HCT116 (cell line): ENCODE measurements around the gene AMHR2. TPM values are rescaled to one million over a fixed set of nuclear protein-coding genes. Genes with fewer than 3 reads are reported as not detected.
A peak's percentile ranks its signal among the peaks of the same experiment; 100 is the strongest.
"Not testable (repeated sequence)": the region's sequence is repeated elsewhere in the genome, so short reads cannot be mapped to it uniquely, and the experiment has no call there.

Experiments used
- ATAC-seq: fragments of 200-7000 bp; cut with Tn5 transposase; 2 replicates; pipeline ENCODE4 v1.9.1; 2020; ENCODE audit warnings: mild to moderate bottlenecking, moderate library complexity
- Bru-seq: library from RNA; stranded (reverse); fragments of 400-500 nt; gene quantifications from one replicate; lab custom pipeline; 2021; lab: Mats Ljungman, UMichigan
- BruChase-seq, 2 experiments: library from RNA; stranded (reverse); fragments of 400-500 nt; gene quantifications; one replicate each; lab custom pipeline; 2021; lab: Mats Ljungman, UMichigan
- BruUV-seq: library from RNA; stranded (reverse); fragments of 400-500 nt; replicated peaks from 2 replicates; lab custom pipeline; 2021; lab: Mats Ljungman, UMichigan
- CTCF ChIA-PET: fragments of 300-600 bp; sonication (Branson Sonifier 250); formaldehyde crosslinking; loops from one replicate; lab custom pipeline; 2021; ENCODE audit warnings: antibody characterized with exemption; lab: Charles Lee
- POLR2A ChIA-PET: fragments of 300-600, 350-600 bp; sonication (Branson Sonifier 250); formaldehyde crosslinking; loops from one replicate; lab custom pipeline; 2021; ENCODE audit warnings: antibody characterized with exemption; lab: Charles Lee
- RAD21 ChIA-PET, 2 experiments: fragments of 300-600 bp; sonication (Branson Sonifier 250); formaldehyde crosslinking; loops; one replicate each; lab custom pipeline; 2023; ENCODE audit warnings: low total read pairs in 2 of 2; ENCODE audit not compliant: uncharacterized antibody in 2 of 2, unreplicated experiment in 2 of 2, low non-redundant PET in 1 of 2; lab: Charles Lee
- DNase-seq: peaks from one replicate; pipeline ENCODE4 v3.0.0-alpha.2; 2010; ENCODE audit warnings: low read depth, low spot score
- H2AFZ ChIP-seq: fragments of 200-600 bp; shearing (Covaris generic), sonication (generic); 2 replicates; pipeline ENCODE4 v1.6.1; 2017; ENCODE audit warnings: low read depth, mixed run types, mixed read lengths, antibody characterized with exemption, low read length; ENCODE audit not compliant: poor library complexity, severe bottlenecking
- H3K27ac ChIP-seq: 2 replicates; pipeline ENCODE4 v1.5.1; 2012; ENCODE audit warnings: low read depth, low read length
- H3K27me3 ChIP-seq: fragments of 200-600 bp; sonication (generic); 2 replicates; pipeline ENCODE4 v1.6.1; 2016; ENCODE audit warnings: mixed run types, low read length, mixed read lengths; ENCODE audit not compliant: insufficient read depth
- H3K36me3 ChIP-seq, 2 experiments: fragments of 200-500 bp in 1 of 2; fragments of 200-600 bp in 1 of 2; sonication (Bioruptor generic) in 1 of 2; sonication (generic) in 1 of 2; 2 replicates each; pipeline versions ENCODE4 v1.5.1 to v1.6.1; 2014 to 2016; ENCODE audit warnings: low read length in 2 of 2, inconsistent platforms in 1 of 2, mixed read lengths in 1 of 2, mixed run types in 1 of 2; ENCODE audit not compliant: insufficient read depth in 2 of 2, control insufficient read depth in 1 of 2
- H3K4me1 ChIP-seq, 2 experiments: fragments of 200-600 bp in 1 of 2; sonication (generic) in 1 of 2; 2 replicates each; pipeline versions ENCODE4 v1.5.1 to v1.6.1; 2012 to 2017; ENCODE audit warnings: low read length in 2 of 2, inconsistent platforms in 1 of 2, mild to moderate bottlenecking in 1 of 2, mixed read lengths in 1 of 2, mixed run types in 1 of 2, moderate library complexity in 1 of 2; ENCODE audit not compliant: insufficient read depth in 2 of 2, control insufficient read depth in 1 of 2
- H3K4me2 ChIP-seq: fragments of 200-600 bp; sonication (generic); 2 replicates; pipeline ENCODE4 v1.6.1; 2017; ENCODE audit warnings: mixed run types, low read length, mixed read lengths
- H3K4me3 ChIP-seq, 2 experiments: fragments of 200-600 bp in 1 of 2; sonication (generic) in 1 of 2; replicated peaks in 1 of 2; 2 replicates each; pipeline ENCODE4 v1.5.1; 2011 to 2016; ENCODE audit warnings: low read length in 2 of 2, control low read depth in 1 of 2, low read depth in 1 of 2, mild to moderate bottlenecking in 1 of 2, mixed read lengths in 1 of 2, mixed run types in 1 of 2
- H3K79me2 ChIP-seq: fragments of 200-600 bp; sonication (generic); 2 replicates; pipeline ENCODE4 v1.6.1; 2017; ENCODE audit warnings: mild to moderate bottlenecking, mixed run types, low read length, moderate library complexity, mixed read lengths; ENCODE audit not compliant: insufficient read depth
- H3K9ac ChIP-seq: fragments of 200-600 bp; sonication (generic); 2 replicates; pipeline ENCODE4 v1.6.1; 2016; ENCODE audit warnings: low read length, mixed read lengths
- H3K9me2 ChIP-seq: fragments of 200-600 bp; sonication (generic), shearing (Covaris generic); 2 replicates; pipeline ENCODE4 v1.6.1; 2017; ENCODE audit warnings: mixed run types, mild to moderate bottlenecking, moderate library complexity; ENCODE audit not compliant: insufficient read depth
- H3K9me3 ChIP-seq, 2 experiments: fragments of 200-500 bp in 1 of 2; fragments of 200-600 bp in 1 of 2; sonication (Bioruptor generic) in 1 of 2; sonication (generic) in 1 of 2; 2 replicates each; pipeline ENCODE4 v1.6.1; 2014 to 2017; ENCODE audit warnings: low read length in 2 of 2, mixed read lengths in 2 of 2, inconsistent platforms in 1 of 2, low read depth in 1 of 2, mild to moderate bottlenecking in 1 of 2, mixed run types in 1 of 2, moderate library complexity in 1 of 2; ENCODE audit not compliant: control insufficient read depth in 1 of 2, insufficient read depth in 1 of 2
- H4K20me1 ChIP-seq: fragments of 200-600 bp; sonication (generic), shearing (Covaris generic); 2 replicates; pipeline ENCODE4 v1.6.1; 2017; ENCODE audit warnings: mixed run types, mild to moderate bottlenecking, moderate library complexity; ENCODE audit not compliant: insufficient read depth
- CBX3 ChIP-seq: IDR thresholded peaks from 2 replicates; pipeline ENCODE4 v1.6.1; 2012; ENCODE audit warnings: low read depth
- CEBPB ChIP-seq: IDR thresholded peaks from 2 replicates; pipeline ENCODE4 v1.6.1; 2012; ENCODE audit warnings: low read depth
- EGR1 ChIP-seq: IDR thresholded peaks from 2 replicates; pipeline ENCODE4 v1.6.1; 2012; ENCODE audit warnings: low read depth
- ELF1 ChIP-seq: IDR thresholded peaks from 2 replicates; pipeline ENCODE4 v1.6.1; 2012; ENCODE audit warnings: low read depth, borderline replicate concordance
- EZH2phosphoT487 ChIP-seq: fragments of 200-600 bp; IDR thresholded peaks from 2 replicates; pipeline ENCODE4 v1.6.1; 2018; ENCODE audit warnings: antibody characterized with exemption, borderline replicate concordance
- FOSL1 ChIP-seq: IDR thresholded peaks from 2 replicates; pipeline ENCODE4 v1.6.1; 2012; ENCODE audit warnings: low read depth
- SIN3A ChIP-seq: IDR thresholded peaks from 2 replicates; pipeline ENCODE4 v1.6.1; 2012; ENCODE audit warnings: low read depth
- SP1 ChIP-seq: IDR thresholded peaks from 2 replicates; pipeline ENCODE4 v1.6.1; 2012; ENCODE audit warnings: low read depth
- ZNF274 ChIP-seq: fragments of 200-500 bp; sonication (Bioruptor generic); IDR thresholded peaks from 2 replicates; pipeline ENCODE4 v1.6.1; 2014; ENCODE audit warnings: mild to moderate bottlenecking, low read depth, low read length, inconsistent platforms
- intact Hi-C: fragments of 100-400 bp; cut with micrococcal nuclease; formaldehyde crosslinking; loops from 2 replicates; pipeline ENCODE4 v1.10.0; 2022
- long read RNA-seq: library from polyadenylated mRNA; unstranded; transcript quantifications from one replicate; pipeline ENCODE4 v2.0.0, GENCODE V29; 2021; ENCODE audit not compliant: unreplicated experiment
- polyA plus RNA-seq: library from polyadenylated mRNA; unstranded; fragments of >200 nt; gene quantifications from 2 replicates; pipeline ENCODE4 v1.2.1, GENCODE V29; 2012; ENCODE audit warnings: missing spikeins
- total RNA-seq: library from RNA; stranded (reverse); gene quantifications from one replicate; pipeline ENCODE4 v1.2.1, GENCODE V29; 2021; ENCODE audit not compliant: unreplicated experiment
- TF ChIP-seq, protein P1 (sequence below), 3 experiments: fragments of 200-600 bp in 1 of 3; sonication (generic) in 1 of 3; IDR thresholded peaks in 2 of 3; conservative IDR thresholded peaks in 1 of 3; 2 replicates each; pipeline ENCODE4 v1.5.1; 2012 to 2017; ENCODE audit warnings: low read depth in 2 of 3, low read length in 2 of 3, antibody characterized with exemption in 1 of 3, borderline replicate concordance in 1 of 3, control low read depth in 1 of 3, mild to moderate bottlenecking in 1 of 3, mixed read lengths in 1 of 3, mixed run types in 1 of 3, moderate library complexity in 1 of 3; ENCODE audit not compliant: insufficient read depth in 1 of 3
- TF ChIP-seq, protein P2 (sequence below): IDR thresholded peaks from 2 replicates; pipeline ENCODE4 v1.6.1; 2011; ENCODE audit warnings: mild to moderate bottlenecking, low read length, moderate library complexity; ENCODE audit not compliant: insufficient replicate concordance; ENCODE audit errors: extremely low read depth
- TF ChIP-seq, protein P3 (sequence below): IDR thresholded peaks from 2 replicates; pipeline ENCODE4 v1.6.1; 2012

Gene AMHR2
- not detected for total RNA-seq
- polyA plus RNA-seq, result 0.05 TPM in 1 of 2 replicates, not detected in the other
- Bru-seq, nascent RNA, result percentile 2 among the genes with signal in this experiment
- BruChase-seq, experiment 1, labeled RNA remaining after a 6-hour chase, result not detected
- percentile 8 among the genes with signal in this experiment for BruChase-seq, experiment 2, labeled RNA remaining after a 2-hour chase
- long read RNA-seq, result 0 reads

DNA sequence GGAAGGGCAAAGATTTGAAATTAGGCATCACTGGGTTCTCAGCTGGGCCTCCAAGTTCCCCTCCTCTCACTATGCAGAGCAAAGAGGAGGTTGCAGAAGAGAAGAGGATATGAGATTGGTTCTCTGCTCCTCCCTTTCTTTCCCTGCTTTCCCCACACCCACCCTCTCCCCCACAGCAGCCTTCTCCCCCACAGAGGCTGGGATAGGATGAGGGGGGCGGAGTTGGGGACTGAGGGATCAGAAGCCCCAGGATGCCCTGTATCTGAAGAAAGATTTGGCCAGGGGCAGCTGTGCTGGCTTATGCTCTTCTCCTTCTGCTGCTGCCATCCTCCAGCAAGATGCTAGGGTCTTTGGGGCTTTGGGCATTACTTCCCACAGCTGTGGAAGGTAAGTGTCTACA is at the start of gene AMHR2:
AMHR2 (plus strand) TSS at position 259 of the 400 bp plus-strand sequence; CDS start at position 339, 80 bp downstream.
- TF ChIP-seq, protein P1, sequence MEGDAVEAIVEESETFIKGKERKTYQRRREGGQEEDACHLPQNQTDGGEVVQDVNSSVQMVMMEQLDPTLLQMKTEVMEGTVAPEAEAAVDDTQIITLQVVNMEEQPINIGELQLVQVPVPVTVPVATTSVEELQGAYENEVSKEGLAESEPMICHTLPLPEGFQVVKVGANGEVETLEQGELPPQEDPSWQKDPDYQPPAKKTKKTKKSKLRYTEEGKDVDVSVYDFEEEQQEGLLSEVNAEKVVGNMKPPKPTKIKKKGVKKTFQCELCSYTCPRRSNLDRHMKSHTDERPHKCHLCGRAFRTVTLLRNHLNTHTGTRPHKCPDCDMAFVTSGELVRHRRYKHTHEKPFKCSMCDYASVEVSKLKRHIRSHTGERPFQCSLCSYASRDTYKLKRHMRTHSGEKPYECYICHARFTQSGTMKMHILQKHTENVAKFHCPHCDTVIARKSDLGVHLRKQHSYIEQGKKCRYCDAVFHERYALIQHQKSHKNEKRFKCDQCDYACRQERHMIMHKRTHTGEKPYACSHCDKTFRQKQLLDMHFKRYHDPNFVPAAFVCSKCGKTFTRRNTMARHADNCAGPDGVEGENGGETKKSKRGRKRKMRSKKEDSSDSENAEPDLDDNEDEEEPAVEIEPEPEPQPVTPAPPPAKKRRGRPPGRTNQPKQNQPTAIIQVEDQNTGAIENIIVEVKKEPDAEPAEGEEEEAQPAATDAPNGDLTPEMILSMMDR (IDR thresholded peaks at IDR 0.05 in 2 of 3, conservative IDR thresholded peaks at IDR 0.05 in 1 of 3; ENCODE audit: borderline replicate concordance in 1 of 3, insufficient read depth in 1 of 3, low read depth in 2 of 3, low read length in 2 of 3), result no peak
- TF ChIP-seq CBX3, result no peak
- TF ChIP-seq EZH2phosphoT487, result no peak
- no peak for TF ChIP-seq ELF1
- no peak for TF ChIP-seq SIN3A
- TF ChIP-seq, protein P2, sequence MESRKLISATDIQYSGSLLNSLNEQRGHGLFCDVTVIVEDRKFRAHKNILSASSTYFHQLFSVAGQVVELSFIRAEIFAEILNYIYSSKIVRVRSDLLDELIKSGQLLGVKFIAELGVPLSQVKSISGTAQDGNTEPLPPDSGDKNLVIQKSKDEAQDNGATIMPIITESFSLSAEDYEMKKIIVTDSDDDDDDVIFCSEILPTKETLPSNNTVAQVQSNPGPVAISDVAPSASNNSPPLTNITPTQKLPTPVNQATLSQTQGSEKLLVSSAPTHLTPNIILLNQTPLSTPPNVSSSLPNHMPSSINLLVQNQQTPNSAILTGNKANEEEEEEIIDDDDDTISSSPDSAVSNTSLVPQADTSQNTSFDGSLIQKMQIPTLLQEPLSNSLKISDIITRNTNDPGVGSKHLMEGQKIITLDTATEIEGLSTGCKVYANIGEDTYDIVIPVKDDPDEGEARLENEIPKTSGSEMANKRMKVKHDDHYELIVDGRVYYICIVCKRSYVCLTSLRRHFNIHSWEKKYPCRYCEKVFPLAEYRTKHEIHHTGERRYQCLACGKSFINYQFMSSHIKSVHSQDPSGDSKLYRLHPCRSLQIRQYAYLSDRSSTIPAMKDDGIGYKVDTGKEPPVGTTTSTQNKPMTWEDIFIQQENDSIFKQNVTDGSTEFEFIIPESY, result no peak
- TF ChIP-seq EGR1, result no peak
- no peak for TF ChIP-seq CEBPB
- TF ChIP-seq, protein P3, sequence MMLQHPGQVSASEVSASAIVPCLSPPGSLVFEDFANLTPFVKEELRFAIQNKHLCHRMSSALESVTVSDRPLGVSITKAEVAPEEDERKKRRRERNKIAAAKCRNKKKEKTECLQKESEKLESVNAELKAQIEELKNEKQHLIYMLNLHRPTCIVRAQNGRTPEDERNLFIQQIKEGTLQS, result no peak
- no peak for TF ChIP-seq FOSL1
- no peak for TF ChIP-seq SP1
- TF ChIP-seq ZNF274, result no peak
- no peaks in the 10 kb centered on the region for H3K36me3 ChIP-seq
- no TSS peak for BruUV-seq
- H3K4me2 ChIP-seq, result no peak within 1 kb of the TSS
- no peaks in the 10 kb centered on the region for H3K27me3 ChIP-seq
- no peak within 1 kb of the TSS for H3K27ac ChIP-seq
- DNase-seq (no peak), ATAC-seq (no peak)
- CTCF ChIA-PET, result interaction anchor here (1.4 to 4.2 kb wide), 3 partner anchors 71 to 79 kb away, joined by 4 to 81 read pairs (median 12); no protein-coding TSS in a partner anchor
- H4K20me1 ChIP-seq, result no peaks in the 10 kb centered on the region
- no peaks in the 10 kb centered on the region for H3K79me2 ChIP-seq
- H3K4me3 ChIP-seq, result no peak within 1 kb of the TSS
- RAD21 ChIA-PET, result no interaction called here
- intact Hi-C loops, result no loop called here
- no peak within 1 kb of the TSS for H3K9ac ChIP-seq
- H3K9me3 ChIP-seq, result no peaks in the 10 kb centered on the region
- POLR2A ChIA-PET, result interaction anchor here (0.6 to 2.1 kb wide), 2 partner anchors 15 to 18 kb away, joined by 4 to 6 read pairs; partner anchors contain the start of gene PRR13
- no peak within 1 kb of the TSS for H2AFZ ChIP-seq
- no peaks in the 10 kb centered on the region for H3K9me2 ChIP-seq
- peaks cover 9 to 37% of the 10 kb centered on the region in 2 experiments for H3K4me1 ChIP-seq

DNA sequence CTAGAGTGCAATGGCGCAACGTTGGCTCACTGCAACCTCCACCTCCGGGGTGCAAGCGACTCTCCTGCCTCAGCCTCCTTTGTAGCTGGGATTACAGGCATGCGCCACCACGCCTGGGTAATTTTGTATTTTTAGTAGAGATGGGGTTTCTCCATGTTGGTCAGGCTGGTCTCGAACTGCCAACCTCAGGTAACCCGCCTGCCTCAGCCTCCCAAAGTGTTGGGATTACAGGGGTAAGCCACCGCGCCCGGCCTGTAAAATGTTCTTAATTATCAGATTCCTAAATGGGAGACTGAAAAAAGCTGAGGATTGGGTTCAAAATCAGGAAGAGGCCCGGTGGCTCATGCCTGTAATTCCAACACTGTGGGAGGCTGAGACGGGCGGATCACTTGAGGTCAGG is 49.4 kb upstream of the AMHR2 start:
- CTCF ChIA-PET, result interaction anchor here (1.3 kb wide), 1 partner anchor 22 kb away, joined by 6 read pairs; no protein-coding TSS in a partner anchor
- POLR2A ChIA-PET, H3K36me3 ChIP-seq, H4K20me1 ChIP-seq, RAD21 ChIA-PET, H3K9me3 ChIP-seq, H3K4me3 ChIP-seq, ATAC-seq, intact Hi-C loops, H2AFZ ChIP-seq, H3K79me2 ChIP-seq, BruUV-seq, H3K9me2 ChIP-seq, DNase-seq, H3K27me3 ChIP-seq: not testable (repeated sequence)
- Histone ChIP-seq H3K27ac (peak overlapping the region; percentile 88), H3K4me1 (peaks cover 49 to 80% of the 10 kb centered on the region in 2 experiments), H3K9ac (peak overlapping the region; percentile 54), H3K4me2 (peak overlapping the region; percentile 92)
